Measurements from ENCODE around the gene OMD. TPM values are rescaled to one million over a fixed set of nuclear protein-coding genes. Genes with fewer than 3 reads are reported as not detected.

The OMD gene
- total and polyA plus RNA-seq, 5 donors from 2014 or later = 0.13 TPM; not detected in 4

Other genes starting within 250 kb of the OMD start
- gene IARS1, start 130.8 kb downstream of the OMD start, total RNA-seq = 67.1 TPM
- gene IARS1, start 130.8 kb downstream of the OMD start, polyA plus RNA-seq = 10 to 100 TPM; 51.1 to 58.2 (median 51.6) TPM
- gene NOL8, start 99.1 kb downstream of the OMD start, total RNA-seq = 58.7 TPM
- 10 to 100 TPM; 23.5 to 28.5 (median 26.6) TPM for gene NOL8, start 99.1 kb downstream of the OMD start, polyA plus RNA-seq
- 6.1 TPM for gene CENPP, start 98.5 kb downstream of the OMD start, total RNA-seq
- 1 to 10 TPM; 2.7 to 5.3 (median 3.8) TPM for gene CENPP, start 98.5 kb downstream of the OMD start, polyA plus RNA-seq
- 0.86 TPM for gene OGN, start 19.9 kb downstream of the OMD start, total RNA-seq
- 1 to 10 TPM in 1 of 4 donors, under 1 TPM in 3; 0.30 to 1.3 (median 0.61) TPM for gene OGN, start 19.9 kb downstream of the OMD start, polyA plus RNA-seq
- gene ASPN, start 58.0 kb upstream of the OMD start, total RNA-seq = not detected
- gene ASPN, start 58.0 kb upstream of the OMD start, polyA plus RNA-seq = not detected
- gene ECM2, start 111.5 kb upstream of the OMD start, total RNA-seq = not detected
- gene ECM2, start 111.5 kb upstream of the OMD start, polyA plus RNA-seq = not detected
- gene IPPK, start 245.7 kb upstream of the OMD start, total RNA-seq = 9.2 TPM
- 1 to 10 TPM; 3.8 to 5.9 (median 5.4) TPM for gene IPPK, start 245.7 kb upstream of the OMD start, polyA plus RNA-seq

Data from CD4-positive, CD25-positive, alpha-beta regulatory T cell (primary cell).